Diencephalon (tissue), 1 donor: Measurements from ENCODE around the gene CASQ1. TPM values are rescaled to one million over a fixed set of nuclear protein-coding genes. Genes with fewer than 3 reads are reported as not detected.

Experiments used
- total RNA-seq: library from RNA; depleted of rRNA; stranded (reverse); fragments of >200 nt; gene quantifications from one replicate; pipeline ENCODE4 v1.2.3, GENCODE V29; 2014

Gene CASQ1
- total RNA-seq: 0.92 TPM

GRCh38 chr1:160189649-160190625, at the start of gene CASQ1:
Gene CASQ1 (plus strand): TSS chr1:160190575. CDS start chr1:160190752, 177 bp downstream.

DNA sequence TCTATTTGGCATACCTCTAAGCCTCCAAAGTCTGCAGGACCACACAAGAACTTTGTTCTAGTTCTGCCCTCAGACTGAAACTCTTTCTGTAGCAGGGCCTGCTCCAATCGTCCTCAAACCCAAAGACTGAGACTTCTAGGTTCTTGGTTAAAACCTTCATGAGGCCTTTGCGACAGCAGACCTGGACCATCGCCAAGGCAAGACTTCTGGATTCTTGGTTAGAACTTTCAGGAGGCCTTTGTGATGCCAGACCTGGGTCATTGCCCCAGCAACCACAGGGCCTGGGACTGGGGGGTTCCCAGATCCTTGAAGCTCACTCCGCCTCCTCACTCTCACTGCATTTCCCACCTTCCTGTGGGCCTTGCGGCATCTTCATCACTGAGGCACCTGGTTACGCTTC, 39.1 kb upstream of the CASQ1 start, which contains the start of gene ATP1A4:
Gene ATP1A4 (plus strand): TSS at position 301 of the 400 bp plus-strand sequence. CDS start 438 bp downstream, outside the sequence.

DNA sequence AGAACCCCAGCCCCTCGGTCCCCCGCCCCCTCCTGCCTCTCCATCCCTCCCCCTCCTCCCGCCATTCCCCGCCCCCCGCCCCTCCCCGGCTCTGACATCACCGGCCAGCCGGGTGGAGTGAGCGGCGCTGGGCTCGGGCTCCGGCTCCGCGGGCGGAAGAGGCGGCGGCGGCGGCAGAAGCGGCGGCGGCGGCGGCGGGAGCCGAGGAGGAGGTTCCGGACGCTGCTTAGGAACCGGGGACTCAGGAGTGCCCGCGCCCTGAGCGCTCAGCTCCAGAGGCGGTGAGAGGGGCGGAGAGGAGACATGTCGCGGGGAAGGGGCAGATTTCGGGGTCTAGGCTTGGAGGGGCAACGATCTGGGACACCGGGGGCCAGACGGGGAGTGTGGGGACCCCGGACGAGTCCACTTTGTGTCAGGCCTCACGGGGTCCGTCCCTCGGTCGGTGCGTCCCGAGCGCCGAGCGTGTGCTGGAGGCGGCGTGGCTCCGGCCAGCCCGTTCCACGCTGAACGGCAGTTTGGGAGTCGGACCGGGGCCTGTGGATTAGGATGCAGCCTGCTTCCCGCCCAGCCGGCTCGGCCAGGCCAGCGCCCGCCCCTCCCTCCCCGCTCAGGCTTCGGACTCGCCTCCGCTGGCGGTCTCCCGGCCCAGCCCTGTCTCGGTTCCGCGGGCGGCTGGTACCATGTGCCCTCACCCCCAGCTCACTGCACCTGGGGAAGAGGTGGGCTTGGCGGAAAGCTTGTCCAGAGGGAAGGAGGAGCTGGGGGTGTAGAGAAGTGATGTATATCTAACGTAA, 15.1 kb downstream of the CASQ1 start, which contains the start of gene PEA15:
Gene PEA15 (plus strand): TSS at position 143 of the 794 bp plus-strand sequence. CDS start 6,161 bp downstream, outside the sequence.

Other genes starting within 250 kb of the CASQ1 start
- 3.9 TPM for gene IGSF9, start 245.0 kb upstream of the CASQ1 start, total RNA-seq
- gene SLAMF9, start 236.3 kb upstream of the CASQ1 start, total RNA-seq: not detected
- 9.9 TPM for gene PIGM, start 158.6 kb upstream of the CASQ1 start, total RNA-seq
- gene KCNJ10, start 120.4 kb upstream of the CASQ1 start, total RNA-seq: 5.5 TPM
- 18.5 TPM for gene KCNJ9, start 109.0 kb upstream of the CASQ1 start, total RNA-seq
- gene IGSF8, start 92.0 kb upstream of the CASQ1 start, total RNA-seq: 45.7 TPM
- 131 TPM for gene ATP1A2, start 74.8 kb upstream of the CASQ1 start, total RNA-seq
- gene ATP1A4, start 39.0 kb upstream of the CASQ1 start, total RNA-seq: under 0.01 TPM
- gene PEA15, start 14.8 kb downstream of the CASQ1 start, total RNA-seq: 167 TPM
- 67.4 TPM for gene DCAF8, start 72.0 kb downstream of the CASQ1 start, total RNA-seq
- 40.4 TPM for gene PEX19, start 94.6 kb downstream of the CASQ1 start, total RNA-seq
- gene COPA, start 152.7 kb downstream of the CASQ1 start, total RNA-seq: 163 TPM
- 41.1 TPM for gene NCSTN, start 152.8 kb downstream of the CASQ1 start, total RNA-seq
- 0.23 TPM for gene NHLH1, start 176.5 kb downstream of the CASQ1 start, total RNA-seq
- 17.8 TPM for gene VANGL2, start 210.0 kb downstream of the CASQ1 start, total RNA-seq